ENCODE results near the gene DACH1.

The DACH1 gene

GRCh38 chr13:71873418-71874247, 6.6 kb upstream of the DACH1 start:
- Mint-ChIP-seq H3K4me1 (ENCODE audit: low read depth) (peaks cover 3% of the 10 kb centered on the region), H3K27me3 (ENCODE audit: low read depth) (peaks cover 37% of the 10 kb centered on the region), H3K4me3 (no peak overlapping the region), H3K36me3 (ENCODE audit: low read depth) (no peaks in the 10 kb centered on the region), H3K27ac (no peak overlapping the region), H3K9me3 (no peaks in the 10 kb centered on the region)

GRCh38 chr13:71871844-71872243, 4.8 kb upstream of the DACH1 start:
- H3K36me3 Mint-ChIP-seq (ENCODE audit: low read depth): no peaks in the 10 kb centered on the region
- no peak overlapping the region for H3K27ac Mint-ChIP-seq
- H3K4me1 Mint-ChIP-seq (ENCODE audit: low read depth): peaks cover 6% of the 10 kb centered on the region
- no peak overlapping the region for H3K4me3 Mint-ChIP-seq
- H3K9me3 Mint-ChIP-seq: no peaks in the 10 kb centered on the region
- H3K27me3 Mint-ChIP-seq (ENCODE audit: low read depth): peaks cover 49% of the 10 kb centered on the region

GRCh38 chr13:71871176-71871754, 4.3 kb upstream of the DACH1 start:
- no peaks in the 10 kb centered on the region for H3K9me3 Mint-ChIP-seq
- H3K27me3 Mint-ChIP-seq (ENCODE audit: low read depth): peaks cover 53% of the 10 kb centered on the region
- H3K4me1 Mint-ChIP-seq (ENCODE audit: low read depth): peaks cover 9% of the 10 kb centered on the region
- H3K27ac Mint-ChIP-seq: no peak overlapping the region
- no peaks in the 10 kb centered on the region for H3K36me3 Mint-ChIP-seq (ENCODE audit: low read depth)
- H3K4me3 Mint-ChIP-seq: no peak overlapping the region

- H3K27me3 Mint-ChIP-seq (ENCODE audit: low read depth): peaks cover 57% of the 10 kb centered on the region
- peaks cover 9% of the 10 kb centered on the region for H3K4me1 Mint-ChIP-seq (ENCODE audit: low read depth)
Observed at GRCh38 chr13:71870100-71870499, 3.1 kb upstream of the DACH1 start.

GRCh38 chr13:71869274-71869673, 2.3 kb upstream of the DACH1 start:
- no peak overlapping the region for H3K27ac Mint-ChIP-seq
- H3K9me3 Mint-ChIP-seq: no peaks in the 10 kb centered on the region
- no peak overlapping the region for H3K4me3 Mint-ChIP-seq
- H3K36me3 Mint-ChIP-seq (ENCODE audit: low read depth): no peaks in the 10 kb centered on the region
- H3K4me1 Mint-ChIP-seq (ENCODE audit: low read depth): peaks cover 18% of the 10 kb centered on the region
- H3K27me3 Mint-ChIP-seq (ENCODE audit: low read depth): peaks cover 66% of the 10 kb centered on the region

More at GRCh38 chr13:71870100-71870499, 3.1 kb upstream of the DACH1 start:
- H3K36me3 Mint-ChIP-seq (ENCODE audit: low read depth): no peaks in the 10 kb centered on the region
- H3K9me3 Mint-ChIP-seq: no peaks in the 10 kb centered on the region
- no peak overlapping the region for H3K27ac Mint-ChIP-seq
- no peak overlapping the region for H3K4me3 Mint-ChIP-seq

- Mint-ChIP-seq H3K4me1 (ENCODE audit: low read depth) (peaks cover 18% of the 10 kb centered on the region), H3K27me3 (ENCODE audit: low read depth) (peaks cover 80% of the 10 kb centered on the region), H3K4me3 (peak overlapping the region; percentile 73), H3K27ac (peak overlapping the region; percentile 72), H3K36me3 (ENCODE audit: low read depth) (no peaks in the 10 kb centered on the region), H3K9me3 (no peaks in the 10 kb centered on the region)
Observed at GRCh38 chr13:71866335-71867130, 471 bp downstream of the DACH1 start.

- H3K4me3 Mint-ChIP-seq: peak overlapping the region; percentile 40
- H3K27ac Mint-ChIP-seq: no peak overlapping the region
Observed at GRCh38 chr13:71865874-71866334, 1.1 kb downstream of the DACH1 start.

GRCh38 chr13:71864986-71865873, 1.8 kb downstream of the DACH1 start:
- peaks cover 77% of the 10 kb centered on the region for H3K27me3 Mint-ChIP-seq (ENCODE audit: low read depth)
- H3K36me3 Mint-ChIP-seq (ENCODE audit: low read depth): no peaks in the 10 kb centered on the region
- no peaks in the 10 kb centered on the region for H3K9me3 Mint-ChIP-seq
- peak overlapping the region; percentile 69 for H3K27ac Mint-ChIP-seq
- peak overlapping the region; percentile 79 for H3K4me3 Mint-ChIP-seq
- peaks cover 18% of the 10 kb centered on the region for H3K4me1 Mint-ChIP-seq (ENCODE audit: low read depth)

More at GRCh38 chr13:71865874-71866334, 1.1 kb downstream of the DACH1 start:
- Mint-ChIP-seq H3K36me3 (ENCODE audit: low read depth) (no peaks in the 10 kb centered on the region), H3K9me3 (no peaks in the 10 kb centered on the region), H3K27me3 (ENCODE audit: low read depth) (peaks cover 77% of the 10 kb centered on the region), H3K4me1 (ENCODE audit: low read depth) (peaks cover 18% of the 10 kb centered on the region)

GRCh38 chr13:71864094-71864985, 2.7 kb downstream of the DACH1 start:
- Mint-ChIP-seq H3K9me3 (no peaks in the 10 kb centered on the region), H3K27ac (peak overlapping the region; percentile 69), H3K27me3 (ENCODE audit: low read depth) (peaks cover 68% of the 10 kb centered on the region), H3K36me3 (ENCODE audit: low read depth) (no peaks in the 10 kb centered on the region), H3K4me1 (ENCODE audit: low read depth) (peaks cover 18% of the 10 kb centered on the region), H3K4me3 (peak overlapping the region; percentile 79)

- no peak overlapping the region for H3K27ac Mint-ChIP-seq
- H3K27me3 Mint-ChIP-seq (ENCODE audit: low read depth): peaks cover 66% of the 10 kb centered on the region
- H3K4me3 Mint-ChIP-seq: no peak overlapping the region
- H3K4me1 Mint-ChIP-seq (ENCODE audit: low read depth): peaks cover 18% of the 10 kb centered on the region
- no peaks in the 10 kb centered on the region for H3K36me3 Mint-ChIP-seq (ENCODE audit: low read depth)
- H3K9me3 Mint-ChIP-seq: no peaks in the 10 kb centered on the region
Observed at GRCh38 chr13:71863254-71863865, 3.6 kb downstream of the DACH1 start.

GRCh38 chr13:71862459-71862943, 4.5 kb downstream of the DACH1 start:
- H3K4me1 Mint-ChIP-seq (ENCODE audit: low read depth): peaks cover 17% of the 10 kb centered on the region
- no peak overlapping the region for H3K4me3 Mint-ChIP-seq
- H3K27ac Mint-ChIP-seq: no peak overlapping the region
- no peaks in the 10 kb centered on the region for H3K36me3 Mint-ChIP-seq (ENCODE audit: low read depth)
- peaks cover 57% of the 10 kb centered on the region for H3K27me3 Mint-ChIP-seq (ENCODE audit: low read depth)
- H3K9me3 Mint-ChIP-seq: no peaks in the 10 kb centered on the region

GRCh38 chr13:71861769-71862458, 5.1 kb downstream of the DACH1 start:
- Mint-ChIP-seq H3K27me3 (ENCODE audit: low read depth) (peaks cover 52% of the 10 kb centered on the region), H3K9me3 (no peaks in the 10 kb centered on the region), H3K4me1 (ENCODE audit: low read depth) (peaks cover 12% of the 10 kb centered on the region), H3K36me3 (ENCODE audit: low read depth) (no peaks in the 10 kb centered on the region), H3K4me3 (no peak overlapping the region), H3K27ac (no peak overlapping the region)
